Activated T-helper 1 cell treated with anti-CD3 and anti-CD28 coated beads, Interleukin-2, amount 50 U/mL, for 16 hours (primary cell): ENCODE measurements around the gene RPTOR.
A peak's percentile ranks its signal among the peaks of the same experiment; 100 is the strongest.

ENCODE experiments used
- DNase-seq, 2 donors: peaks; one replicate each; pipeline ENCODE4 v3.0.0-alpha.2; 2020; ENCODE audit warnings: low read depth in 1 of 2, low spot score in 1 of 2

The RPTOR gene

DNA sequence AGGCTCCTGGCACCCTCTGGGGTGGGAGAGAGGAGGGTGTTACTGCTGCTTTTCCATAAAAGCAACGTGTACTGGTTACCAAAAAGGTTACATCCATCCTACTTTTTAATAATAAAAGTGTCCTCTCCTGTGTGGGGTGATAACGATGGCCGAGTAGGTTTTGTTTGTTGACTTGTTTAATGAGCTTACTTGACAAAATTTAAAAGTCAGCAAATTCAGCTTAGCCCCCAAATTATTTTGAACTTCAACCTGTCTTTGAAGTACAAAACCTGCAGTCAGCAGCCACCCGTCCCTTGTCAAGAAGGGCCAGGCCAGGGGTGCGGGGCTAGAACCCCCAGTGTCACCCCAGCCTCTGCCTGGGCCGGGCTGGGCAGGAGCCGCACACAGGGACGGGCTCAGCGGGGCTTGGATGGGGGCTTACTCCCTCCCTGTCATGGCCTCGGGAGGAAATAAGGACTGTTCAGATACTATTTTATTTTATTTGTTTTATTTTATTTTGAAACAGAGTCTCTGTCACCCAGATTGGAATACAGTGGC, 343.1 kb downstream of the RPTOR start:
- no peak for DNase-seq

DNA sequence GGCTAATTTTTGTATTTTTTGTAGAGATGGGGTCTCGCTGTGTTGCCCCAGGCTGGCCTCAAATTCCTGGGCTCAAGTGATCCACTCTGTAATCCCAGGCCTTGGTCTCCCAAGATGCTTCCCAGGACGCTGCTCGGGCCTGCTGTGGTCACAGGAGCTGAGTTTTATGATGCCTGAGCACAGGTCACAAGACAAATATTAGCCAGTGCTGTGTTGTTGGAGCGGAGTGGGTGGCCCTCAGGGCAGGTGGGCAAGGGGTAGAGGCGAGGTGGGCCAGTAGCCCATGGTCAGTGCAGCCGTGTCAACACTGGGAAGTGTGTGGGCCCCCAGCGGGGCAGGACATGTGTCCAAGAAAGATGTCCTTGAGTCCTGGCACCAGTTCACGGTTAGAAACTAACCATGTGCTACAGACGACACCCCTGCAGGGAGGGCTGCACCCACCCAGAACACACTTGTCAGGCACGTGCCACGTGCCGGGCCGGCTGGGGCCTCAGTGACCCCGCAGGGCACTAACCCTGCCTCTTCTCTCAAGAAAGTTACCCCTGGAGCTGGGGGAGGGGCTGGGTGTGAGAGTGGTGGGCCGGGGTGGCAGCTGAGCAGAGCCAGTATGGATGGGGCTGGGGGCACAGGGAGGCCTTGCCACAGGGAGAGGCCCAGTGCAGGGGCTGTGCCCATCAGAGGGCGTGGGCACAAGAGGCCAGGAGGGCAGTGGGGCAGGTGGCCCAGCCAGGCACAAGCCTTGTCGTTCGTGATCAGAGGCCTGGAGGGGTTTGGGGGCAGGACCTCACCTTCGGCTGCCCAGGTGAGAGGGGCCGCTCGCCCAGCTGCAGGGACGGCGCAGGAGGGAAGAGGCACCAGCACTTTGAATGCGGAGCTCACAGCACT, 343.9 kb downstream of the RPTOR start:
- DNase-seq: no peak

DNA sequence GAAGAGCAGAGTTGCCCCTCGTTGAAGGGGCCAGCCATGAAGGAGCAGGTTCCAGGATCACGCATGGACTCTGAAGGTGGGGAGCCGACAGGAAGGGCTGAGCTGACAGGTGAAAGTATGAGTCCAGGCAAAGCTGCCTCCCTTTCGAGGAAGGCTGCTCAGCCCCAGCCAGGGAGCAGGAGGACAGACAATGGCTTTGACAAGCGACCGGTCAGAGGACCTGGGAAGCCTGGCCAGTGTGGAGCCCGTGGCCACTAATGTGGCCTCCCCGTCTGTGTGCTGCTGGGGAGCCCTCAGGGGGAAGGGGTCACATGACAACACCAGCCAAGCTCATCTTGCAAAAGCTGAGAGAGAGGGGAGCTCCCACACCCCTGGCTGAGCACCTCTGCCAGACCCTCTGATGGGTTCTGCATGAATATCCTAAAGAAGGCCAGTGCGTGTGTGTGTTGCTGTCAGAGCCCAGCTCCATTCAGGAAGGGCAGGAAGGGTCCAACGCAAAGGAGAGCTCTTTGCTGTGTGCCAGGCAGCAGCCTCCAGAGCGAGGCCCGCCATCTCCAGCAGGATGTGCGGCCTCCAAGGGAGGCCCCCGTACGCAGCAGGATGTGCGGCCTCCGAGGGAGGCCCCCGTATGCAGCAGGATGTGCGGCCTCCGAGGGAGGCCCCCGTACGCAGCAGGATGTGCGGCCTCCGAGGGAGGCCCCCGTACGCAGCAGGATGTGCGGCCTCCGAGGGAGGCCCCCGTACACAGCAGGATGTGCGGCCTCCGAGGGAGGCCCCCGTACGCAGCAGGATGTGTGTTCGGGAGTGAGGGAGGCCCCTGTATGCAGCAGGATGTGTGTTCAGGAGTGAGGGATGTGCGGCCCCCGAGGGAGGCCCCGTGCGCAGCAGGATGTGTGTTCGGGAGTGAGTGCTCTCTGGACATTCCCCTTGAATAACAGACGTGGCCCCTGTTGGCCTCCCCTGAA, 344.9 kb downstream of the RPTOR start:
- DNase-seq: no peak

DNA sequence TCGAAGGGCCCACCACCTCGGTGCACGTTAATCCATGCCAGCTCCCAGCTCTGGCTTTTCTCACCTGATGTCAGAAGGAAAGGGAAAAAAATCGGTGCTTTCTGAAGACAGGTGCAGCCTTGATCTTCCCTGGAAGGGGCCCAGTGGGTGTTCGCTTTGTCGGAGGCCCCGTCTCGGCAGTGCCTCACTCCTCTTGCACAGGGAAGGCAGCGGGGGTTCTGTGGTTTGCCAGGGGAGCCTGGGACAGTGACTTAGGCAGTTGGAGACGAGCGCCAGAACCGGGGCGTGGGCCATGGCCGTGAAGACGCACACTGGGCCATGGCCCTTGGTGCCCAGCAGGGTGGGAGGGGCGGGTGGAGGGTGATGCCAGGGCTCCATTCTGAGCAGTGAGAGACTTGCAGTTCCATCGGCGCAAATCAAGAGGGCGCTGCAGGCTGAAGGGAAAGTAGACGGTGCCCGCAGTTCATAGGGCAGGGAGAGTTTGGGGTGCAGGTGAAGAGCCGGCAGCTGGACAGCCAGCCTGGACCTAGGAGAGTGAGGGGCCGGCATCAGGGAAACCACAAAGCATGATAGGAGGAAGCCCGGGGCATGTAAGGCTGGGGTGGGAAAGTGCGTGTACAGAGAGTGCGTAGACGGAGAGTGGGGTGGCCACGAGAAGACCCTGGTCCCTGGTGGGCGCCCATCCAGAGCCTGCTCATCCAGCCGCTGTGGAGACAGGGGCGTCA, 345.7 kb downstream of the RPTOR start:
- DNase-seq: no peak

DNA sequence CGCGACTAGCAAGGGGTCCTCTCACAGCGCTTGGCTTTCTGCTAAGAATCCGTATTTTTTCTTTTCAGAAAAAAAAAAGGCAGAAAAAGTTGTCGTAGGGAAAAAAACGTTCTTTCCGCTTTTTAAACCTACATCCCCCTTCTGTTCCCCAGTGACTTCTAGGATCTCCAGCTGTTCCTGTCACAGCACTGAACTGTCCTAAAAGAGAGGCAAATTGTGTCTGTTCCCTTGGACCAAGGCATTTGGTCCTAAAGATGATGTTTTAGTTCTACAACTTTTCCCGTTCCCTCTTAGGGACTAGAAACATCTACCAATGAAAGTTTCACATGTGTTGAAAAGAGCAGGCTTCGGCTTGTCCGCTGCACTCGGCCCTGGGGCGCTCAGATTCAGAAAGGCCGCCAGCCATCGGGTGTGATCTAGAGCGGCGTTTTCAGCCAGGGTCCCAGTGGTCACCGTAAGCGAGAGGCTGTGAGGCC, 346.3 kb downstream of the RPTOR start:
- no peak for DNase-seq

DNA sequence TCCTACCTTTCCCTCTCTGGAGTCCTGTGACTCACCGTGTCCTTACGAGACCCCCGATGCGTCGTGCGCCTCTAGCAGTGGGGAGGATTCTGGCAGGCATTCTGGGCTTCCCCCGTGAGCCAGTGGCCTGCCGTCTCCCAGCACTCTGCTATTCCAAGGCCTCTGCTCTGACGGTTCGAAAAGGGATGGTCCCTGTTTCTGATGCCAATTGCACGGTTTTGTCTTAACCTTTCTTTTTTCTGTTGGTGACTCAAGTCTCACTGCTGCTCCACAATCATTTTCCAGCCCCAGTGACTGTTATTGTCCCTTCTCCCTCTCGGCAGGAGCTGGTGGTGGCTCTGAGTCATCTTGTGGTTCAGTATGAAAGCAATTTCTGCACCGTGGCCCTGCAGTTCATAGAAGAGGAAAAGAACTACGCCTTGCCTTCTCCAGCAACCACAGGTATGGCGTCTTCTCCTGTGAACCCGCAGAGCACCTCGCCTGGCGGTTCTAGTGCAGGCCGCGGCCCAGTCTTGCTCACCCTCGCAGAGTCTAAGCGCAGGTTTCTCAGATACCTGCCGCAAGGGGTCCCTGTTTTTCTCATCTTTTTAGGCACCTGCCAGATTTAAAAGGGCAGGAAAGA, 346.9 kb downstream of the RPTOR start:
- DNase-seq: peak; percentile 59 to 69

DNA sequence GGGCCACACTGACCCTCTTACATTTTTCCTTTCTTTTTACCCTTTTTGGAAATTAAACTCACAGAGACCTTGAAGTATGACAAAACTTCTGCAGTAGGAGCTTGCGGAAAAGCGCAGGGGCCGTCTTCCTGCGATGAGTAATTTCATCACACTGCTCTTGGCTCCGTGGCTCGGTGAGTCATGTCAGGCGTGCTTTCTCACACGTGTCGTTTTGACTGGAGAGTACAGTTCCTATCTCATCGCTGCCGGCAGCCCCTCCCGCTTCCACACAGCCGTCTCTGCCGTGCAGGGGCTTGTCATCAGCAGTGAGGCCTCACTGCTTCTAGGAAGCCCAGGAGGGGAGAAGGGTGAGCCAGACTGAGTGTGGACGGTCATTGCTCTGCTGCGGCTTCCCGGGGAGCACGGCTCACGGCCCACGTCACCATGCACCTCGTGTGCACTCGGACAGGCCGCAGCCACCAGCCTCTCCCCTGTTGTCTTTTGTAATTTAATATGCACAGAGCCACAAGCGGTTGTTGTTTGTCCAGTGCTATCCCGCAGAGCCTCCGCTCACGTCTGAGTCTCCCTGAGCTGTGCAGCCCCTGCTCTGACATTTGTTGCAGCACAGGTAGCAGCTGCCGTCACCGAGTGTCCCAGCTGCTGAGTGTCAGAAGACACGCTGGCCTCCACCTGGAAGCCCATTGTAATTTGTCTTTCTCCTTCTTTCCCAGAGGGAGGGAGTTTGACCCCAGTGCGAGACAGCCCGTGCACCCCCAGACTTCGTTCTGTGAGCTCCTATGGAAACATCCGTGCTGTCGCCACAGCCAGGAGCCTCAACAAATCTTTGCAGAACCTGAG, 347.6 kb downstream of the RPTOR start:
- DNase-seq: peak; percentile 73 to 77

DNA sequence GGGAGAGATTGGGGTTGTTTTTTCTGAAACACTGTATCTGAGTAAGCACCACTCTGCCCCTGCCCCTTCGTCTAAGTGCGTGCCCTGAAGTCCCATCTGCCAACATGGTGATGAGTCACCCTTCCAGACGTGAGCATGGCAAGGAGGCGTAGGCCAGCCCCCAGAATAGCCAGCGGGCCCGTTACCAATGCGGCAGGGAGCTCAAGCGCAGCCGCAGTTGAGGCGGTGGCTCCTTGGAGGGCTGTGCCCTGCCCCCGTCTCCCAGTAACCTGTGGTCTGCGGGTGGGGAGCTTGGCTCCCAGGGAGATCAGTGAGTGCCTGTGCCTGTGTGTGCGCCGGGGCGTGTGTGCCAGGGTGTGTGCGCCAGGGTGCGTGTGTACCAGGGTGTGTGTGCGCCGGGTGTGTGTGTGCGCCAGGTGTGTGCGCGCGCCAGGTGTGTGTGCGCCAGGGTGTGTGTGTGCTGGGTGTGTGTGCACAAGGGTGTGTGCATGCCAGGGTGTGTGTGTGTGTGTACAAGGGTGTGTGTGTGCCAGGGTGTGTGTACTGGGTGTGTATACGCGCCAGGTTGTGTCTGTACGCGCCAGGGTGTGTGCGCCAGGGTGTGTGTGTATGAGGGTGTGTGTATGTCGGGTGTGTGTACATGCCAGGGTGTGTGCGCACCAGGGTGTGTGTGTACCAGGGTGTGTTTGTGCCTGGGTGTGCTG, 348.4 kb downstream of the RPTOR start:
- DNase-seq: peak; percentile 35 to 45

DNA sequence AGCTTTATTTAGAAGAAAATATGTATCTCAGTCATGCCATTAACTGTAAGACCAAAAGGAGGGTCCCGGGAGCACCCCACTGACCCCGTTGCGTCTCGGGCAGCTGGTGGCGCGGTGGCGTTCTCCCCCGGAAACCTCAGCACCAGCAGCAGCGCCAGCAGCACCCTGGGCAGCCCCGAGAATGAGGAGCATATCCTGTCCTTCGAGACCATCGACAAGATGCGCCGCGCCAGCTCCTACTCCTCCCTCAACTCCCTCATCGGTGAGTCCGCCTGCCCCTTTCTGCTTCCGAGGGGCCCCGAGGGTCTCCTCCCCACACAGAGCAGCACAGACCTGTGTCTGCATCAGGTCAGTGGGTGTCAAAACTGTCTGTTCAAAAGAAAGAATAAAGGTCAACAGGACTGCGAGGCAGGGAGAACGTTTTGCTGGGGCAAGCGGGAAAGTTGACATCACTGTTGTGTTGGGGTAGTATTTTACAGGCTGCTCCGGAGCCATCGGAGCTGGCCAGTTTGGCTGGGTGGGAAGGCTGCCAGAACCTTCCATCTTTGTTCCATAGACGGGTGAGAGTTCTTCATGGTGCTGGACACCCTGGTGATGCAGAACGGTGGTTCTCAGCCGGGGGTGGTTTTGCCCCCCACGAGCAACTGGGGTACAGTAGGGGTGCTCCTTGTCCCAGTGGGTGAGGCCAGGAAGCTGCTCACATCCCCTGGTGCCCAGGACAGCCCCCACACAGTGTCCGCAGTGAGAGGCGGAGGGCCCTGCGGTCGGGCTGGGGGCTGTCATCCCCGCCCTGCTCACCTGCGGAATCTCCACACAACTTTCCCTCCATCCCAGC, 349.2 kb downstream of the RPTOR start:
- no peak for DNase-seq

DNA sequence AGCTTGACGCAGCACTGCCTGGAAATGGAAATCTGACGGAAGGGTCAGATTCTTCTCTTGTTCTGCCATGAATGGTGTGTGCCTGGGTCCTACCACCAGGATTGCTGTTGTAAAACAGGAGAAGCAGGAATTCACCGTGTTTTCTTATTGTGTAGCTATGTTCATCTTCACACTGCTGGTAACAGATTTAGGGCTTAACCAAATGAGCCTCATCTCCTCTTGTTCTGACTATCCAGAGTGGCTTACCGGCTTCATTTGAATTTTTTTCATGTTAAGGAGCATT, 349.7 kb downstream of the RPTOR start:
- DNase-seq: no peak

DNA sequence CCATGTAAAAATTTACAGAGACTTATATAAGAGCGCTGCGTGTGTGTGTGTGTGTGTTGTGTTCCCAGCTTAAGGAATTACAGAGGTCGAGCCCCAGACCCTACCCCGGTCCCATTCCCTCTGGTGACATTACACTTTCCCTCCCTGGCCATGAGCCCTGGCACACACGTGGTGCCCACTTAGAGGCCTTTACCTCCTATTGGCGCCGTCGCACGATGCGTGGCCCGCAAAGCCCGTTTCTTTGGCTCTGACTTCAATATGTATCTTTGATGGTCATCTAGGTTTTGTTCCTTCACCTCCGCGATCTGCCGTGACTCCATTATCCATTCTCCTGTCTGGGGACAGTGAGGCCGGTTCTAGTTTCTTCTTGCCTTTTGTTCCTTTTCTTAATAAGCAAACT, 350.1 kb downstream of the RPTOR start:
- DNase-seq: no peak

DNA sequence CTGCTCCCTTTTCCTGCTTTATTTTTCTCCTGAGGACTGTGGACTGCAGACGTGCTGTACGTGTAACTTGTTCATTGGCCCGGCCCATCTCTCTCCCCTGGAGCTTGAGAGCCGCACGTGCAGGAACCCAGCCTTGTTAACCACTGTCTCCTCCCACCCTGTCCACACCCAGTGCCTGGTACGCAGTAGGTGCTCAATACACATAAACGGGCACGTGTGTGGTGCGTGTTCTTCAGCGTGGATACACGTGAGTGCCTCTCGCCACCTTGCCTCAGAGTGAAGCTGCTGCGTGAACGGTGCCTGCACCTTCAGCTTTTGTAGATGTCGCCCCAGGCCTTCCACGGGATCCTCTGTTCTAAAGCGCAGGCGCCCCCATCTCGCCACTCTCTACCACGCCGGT, 350.7 kb downstream of the RPTOR start:
- DNase-seq: no peak

DNA sequence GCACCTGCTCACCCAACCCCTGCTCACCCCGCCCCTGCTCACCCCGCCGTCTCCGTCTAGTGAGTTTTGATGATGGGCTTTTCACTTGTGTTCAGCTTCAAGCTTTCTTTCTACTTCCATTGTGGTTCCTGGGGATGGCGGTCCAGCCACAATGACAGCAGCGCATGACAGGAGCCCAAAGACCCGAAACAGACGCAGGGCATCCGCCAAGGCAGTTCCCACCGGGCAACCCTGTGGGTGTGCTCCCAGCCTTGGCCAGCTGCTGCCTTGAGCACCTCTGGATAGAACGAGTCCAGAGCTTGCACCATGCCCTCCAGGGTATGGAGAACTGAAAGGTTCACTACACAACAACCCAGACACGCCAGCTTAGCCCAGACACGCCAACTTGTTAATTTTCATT, 354.1 kb downstream of the RPTOR start:
- no peak for DNase-seq

DNA sequence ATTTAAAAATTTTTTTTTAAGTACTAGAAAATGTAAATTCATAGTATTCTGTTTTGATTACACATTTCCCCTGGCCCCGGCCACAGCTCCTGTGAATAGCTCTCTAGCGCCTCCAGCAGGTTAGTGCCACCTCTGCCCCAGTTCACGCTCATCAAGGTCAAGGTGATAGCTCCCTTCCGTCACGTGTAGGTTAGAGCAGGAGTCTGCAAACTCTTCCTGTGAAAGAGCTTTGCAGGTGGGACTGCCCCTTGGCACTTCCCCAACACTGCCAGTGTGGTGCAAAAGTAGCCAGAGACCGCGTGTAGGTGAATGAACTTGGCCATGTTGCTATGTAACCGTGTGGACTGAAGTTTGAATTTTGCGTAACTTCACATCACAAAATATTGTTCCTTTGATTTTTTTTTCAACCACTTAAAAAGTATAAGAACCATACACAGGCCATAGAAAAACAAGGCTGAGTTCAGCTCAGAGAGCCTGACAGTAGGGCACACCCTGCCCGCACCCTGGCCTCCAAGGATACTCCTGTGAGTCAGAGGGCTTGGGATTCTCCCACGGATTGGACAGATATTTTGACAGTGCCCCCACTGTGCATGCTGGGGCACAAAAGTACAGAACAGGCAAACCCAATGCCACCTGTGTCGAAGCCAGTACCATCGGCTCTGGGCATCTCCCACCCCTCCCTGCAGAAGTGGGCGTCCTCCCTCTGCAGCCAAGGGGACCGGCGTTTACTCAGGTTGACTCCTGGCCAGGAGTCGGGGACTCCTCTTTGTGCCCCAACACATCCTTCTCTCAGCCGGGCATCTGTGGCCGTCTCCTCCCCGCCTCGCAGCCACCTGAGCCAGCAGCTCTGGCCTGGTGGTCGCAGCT, 355.0 kb downstream of the RPTOR start:
- peak; percentile 59 to 62 for DNase-seq

DNA sequence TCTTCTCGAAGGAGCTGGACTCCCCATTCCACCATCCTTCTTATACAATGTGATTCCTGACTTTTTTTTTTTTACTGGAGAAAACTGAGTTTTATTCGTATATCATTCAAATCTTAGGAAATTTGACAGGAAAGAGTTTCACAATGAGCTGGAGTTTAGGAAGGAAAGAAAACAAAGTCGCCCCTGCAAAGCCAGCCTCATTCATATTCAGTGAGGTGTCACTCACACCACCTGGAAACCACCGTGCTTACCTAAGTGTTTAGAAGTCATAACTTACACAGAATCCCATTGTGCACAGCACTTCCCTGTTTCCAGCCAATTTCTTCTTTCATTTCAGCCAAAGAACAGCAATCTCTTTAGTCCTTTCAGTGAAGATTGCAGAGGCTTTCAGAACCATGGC, 356.7 kb downstream of the RPTOR start:
- no peak for DNase-seq

DNA sequence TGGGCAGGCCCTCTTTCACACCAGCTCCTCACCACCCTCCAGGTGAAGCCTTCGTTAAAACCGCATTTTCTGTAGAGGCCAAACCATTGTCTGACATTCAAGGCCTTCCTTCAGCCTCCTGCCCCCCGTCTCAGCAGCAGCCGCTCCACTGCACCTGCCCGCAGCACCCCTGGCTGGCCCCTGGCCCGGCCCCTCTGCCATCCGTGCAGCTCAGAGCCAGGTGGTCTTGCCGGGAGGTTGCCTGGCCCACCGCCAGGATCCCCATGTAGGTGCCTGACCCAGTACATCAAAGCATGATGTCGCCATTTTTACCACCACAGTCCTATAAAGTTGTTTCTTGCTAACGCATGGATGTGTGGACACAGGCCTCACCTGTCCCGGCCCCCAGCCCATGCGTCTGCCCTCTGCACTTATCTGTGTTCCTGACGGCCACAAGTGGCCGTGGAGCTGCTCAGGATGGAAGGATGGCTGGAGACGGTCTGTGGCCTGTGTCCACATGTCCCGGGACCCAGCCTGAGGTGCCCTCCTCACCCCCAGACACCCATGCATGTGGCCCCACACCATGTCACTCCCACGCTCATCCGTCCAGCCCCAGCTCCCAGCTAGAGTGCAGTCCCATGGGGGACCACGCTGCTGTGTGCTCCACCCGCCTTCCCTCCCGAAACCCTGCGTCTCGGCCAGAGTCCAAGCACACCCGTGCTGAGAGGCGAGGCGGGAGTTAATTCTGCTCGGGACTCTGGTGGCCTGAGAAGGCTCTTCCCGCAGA, 357.7 kb downstream of the RPTOR start:
- DNase-seq: no peak
